ENCODE measurements around the gene FUT4.
"Not testable (repeated sequence)": the region's sequence is repeated elsewhere in the genome, so short reads cannot be mapped to it uniquely, and the experiment has no call there.

The FUT4 gene

GRCh38 chr11:94533696-94534630, 9.8 kb upstream of the FUT4 start:
- no peak for DNase-seq

- no peak for DNase-seq
Observed at GRCh38 chr11:94536386-94536785, 7.3 kb upstream of the FUT4 start.

- no peak for DNase-seq
Observed at GRCh38 chr11:94537031-94537600, 6.6 kb upstream of the FUT4 start.

GRCh38 chr11:94539420-94539819, 4.3 kb upstream of the FUT4 start:
- DNase-seq, result no peak

- no peak for DNase-seq
Observed at GRCh38 chr11:94544646-94545263, 1.0 kb downstream of the FUT4 start.

GRCh38 chr11:94545264-94546161, 1.8 kb downstream of the FUT4 start:
- peak; percentile 10 for DNase-seq

- DNase-seq, result no peak
Observed at GRCh38 chr11:94546162-94546470, 2.4 kb downstream of the FUT4 start.

- no peak for DNase-seq
Observed at GRCh38 chr11:94546886-94547285, 3.2 kb downstream of the FUT4 start.

- no peak for DNase-seq
Observed at GRCh38 chr11:94549146-94549545, 5.4 kb downstream of the FUT4 start.

GRCh38 chr11:94550513-94550912, 6.8 kb downstream of the FUT4 start:
- DNase-seq, result no peak

GRCh38 chr11:94553938-94554337, 10.2 kb downstream of the FUT4 start:
- DNase-seq, result peak; percentile 7

- not testable (repeated sequence) for DNase-seq
Observed at GRCh38 chr11:94555752-94556329, 12.1 kb downstream of the FUT4 start.

- no peak for DNase-seq
Observed at GRCh38 chr11:94557421-94557820, 13.7 kb downstream of the FUT4 start.

- no peak for DNase-seq
Observed at GRCh38 chr11:94557992-94558391, 14.3 kb downstream of the FUT4 start.

GRCh38 chr11:94558468-94558867, 14.7 kb downstream of the FUT4 start:
- DNase-seq, result no peak

GRCh38 chr11:94558932-94559331, 15.2 kb downstream of the FUT4 start:
- no peak for DNase-seq

- no peak for DNase-seq
Observed at GRCh38 chr11:94559361-94559760, 15.6 kb downstream of the FUT4 start.

- no peak for DNase-seq
Observed at GRCh38 chr11:94560834-94561233, 17.1 kb downstream of the FUT4 start.

GRCh38 chr11:94563176-94563847, 19.6 kb downstream of the FUT4 start:
- no peak for DNase-seq

GRCh38 chr11:94563848-94564467, 20.2 kb downstream of the FUT4 start:
- DNase-seq, result no peak

GRCh38 chr11:94567181-94567670, 23.5 kb downstream of the FUT4 start, which contains the start of gene PIWIL4:
TSS of gene PIWIL4 (plus strand) at chr11:94567368. CDS start at chr11:94567519, 151 bp downstream.
- DNase-seq, result no peak

Measured in NCI-H510A (cell line).